Subcutaneous adipose tissue (tissue), 4 donors: Measurements from ENCODE around the gene ALG1. TPM values are rescaled to one million over a fixed set of nuclear protein-coding genes. Genes with fewer than 3 reads are reported as not detected.

Experiments used
- total RNA-seq, 4 donors: library from RNA; depleted of rRNA; stranded (reverse); fragments of >200 nt; gene quantifications; one replicate each; pipeline ENCODE4 v1.1.0, GENCODE V29; 2016
- TF ChIP-seq, protein P1 (sequence below): fragments of 450-650 bp; IDR thresholded peaks from one replicate; pipeline ENCODE4 v1.5.1; 2016; ENCODE audit warnings: low read depth, mild to moderate bottlenecking, control low read depth, antibody characterized with exemption, moderate library complexity

Gene ALG1
- total RNA-seq, 4 donors from 2014 or later, result 11.6 to 15.5 (median 14.5) TPM

DNA sequence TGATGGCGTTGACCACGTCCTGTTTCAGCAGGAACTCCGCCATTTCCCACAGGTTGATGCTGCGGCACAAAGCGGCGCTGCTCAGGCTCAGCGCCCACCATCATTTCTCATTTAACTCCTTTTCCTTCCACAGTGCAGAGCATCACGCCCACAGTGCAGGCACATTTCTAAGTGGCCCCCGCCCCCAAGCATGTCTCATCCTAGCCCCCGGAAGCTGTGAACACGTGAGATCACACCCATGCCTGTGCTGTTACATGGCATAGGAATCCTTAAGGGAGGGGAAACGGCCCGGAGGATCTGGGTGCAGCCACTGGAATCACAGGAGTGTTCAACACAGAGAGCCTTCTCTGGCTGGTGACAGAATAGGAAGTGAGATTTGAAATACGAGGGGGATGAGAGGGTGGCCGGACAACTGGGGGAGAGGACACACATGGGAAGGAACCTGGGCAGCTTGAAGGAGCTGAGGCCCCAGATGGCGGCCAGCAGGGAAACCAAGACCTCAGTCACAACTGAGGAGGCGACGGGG lies 42.6 kb upstream of the ALG1 start:
- TF ChIP-seq, protein P1, sequence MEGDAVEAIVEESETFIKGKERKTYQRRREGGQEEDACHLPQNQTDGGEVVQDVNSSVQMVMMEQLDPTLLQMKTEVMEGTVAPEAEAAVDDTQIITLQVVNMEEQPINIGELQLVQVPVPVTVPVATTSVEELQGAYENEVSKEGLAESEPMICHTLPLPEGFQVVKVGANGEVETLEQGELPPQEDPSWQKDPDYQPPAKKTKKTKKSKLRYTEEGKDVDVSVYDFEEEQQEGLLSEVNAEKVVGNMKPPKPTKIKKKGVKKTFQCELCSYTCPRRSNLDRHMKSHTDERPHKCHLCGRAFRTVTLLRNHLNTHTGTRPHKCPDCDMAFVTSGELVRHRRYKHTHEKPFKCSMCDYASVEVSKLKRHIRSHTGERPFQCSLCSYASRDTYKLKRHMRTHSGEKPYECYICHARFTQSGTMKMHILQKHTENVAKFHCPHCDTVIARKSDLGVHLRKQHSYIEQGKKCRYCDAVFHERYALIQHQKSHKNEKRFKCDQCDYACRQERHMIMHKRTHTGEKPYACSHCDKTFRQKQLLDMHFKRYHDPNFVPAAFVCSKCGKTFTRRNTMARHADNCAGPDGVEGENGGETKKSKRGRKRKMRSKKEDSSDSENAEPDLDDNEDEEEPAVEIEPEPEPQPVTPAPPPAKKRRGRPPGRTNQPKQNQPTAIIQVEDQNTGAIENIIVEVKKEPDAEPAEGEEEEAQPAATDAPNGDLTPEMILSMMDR, result no peak

DNA sequence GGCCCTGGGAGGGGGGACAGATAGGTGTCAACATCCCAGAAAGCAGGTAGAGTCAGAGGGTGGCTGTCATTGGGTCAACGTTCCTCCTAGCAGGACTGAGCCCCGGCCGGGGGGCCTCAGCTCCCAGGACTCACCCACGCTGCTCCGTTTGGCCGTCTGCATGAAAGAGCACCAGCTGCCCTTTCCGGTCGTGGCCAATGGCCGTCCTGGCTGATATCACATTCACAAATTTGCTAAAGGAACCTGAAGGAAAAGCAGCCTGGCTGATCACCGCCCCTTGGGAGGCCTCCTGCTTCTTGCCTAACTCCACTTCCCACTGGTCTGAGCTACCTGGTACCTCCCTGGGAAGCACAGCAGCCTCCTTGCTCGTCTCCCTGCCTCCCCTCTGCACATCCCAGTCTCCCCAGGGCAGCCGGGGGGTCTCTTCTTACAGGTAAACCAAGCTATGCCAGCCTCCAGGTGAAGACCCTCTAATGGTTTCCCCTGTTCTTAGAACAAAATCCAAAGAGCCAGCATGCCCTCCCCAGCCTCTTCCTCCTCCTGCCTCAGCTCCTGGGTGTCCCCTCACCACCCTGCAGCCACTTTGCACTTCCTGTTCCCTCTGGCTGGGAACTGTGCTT lies 41.3 kb upstream of the ALG1 start:
- TF ChIP-seq, protein P1, result no peak

DNA sequence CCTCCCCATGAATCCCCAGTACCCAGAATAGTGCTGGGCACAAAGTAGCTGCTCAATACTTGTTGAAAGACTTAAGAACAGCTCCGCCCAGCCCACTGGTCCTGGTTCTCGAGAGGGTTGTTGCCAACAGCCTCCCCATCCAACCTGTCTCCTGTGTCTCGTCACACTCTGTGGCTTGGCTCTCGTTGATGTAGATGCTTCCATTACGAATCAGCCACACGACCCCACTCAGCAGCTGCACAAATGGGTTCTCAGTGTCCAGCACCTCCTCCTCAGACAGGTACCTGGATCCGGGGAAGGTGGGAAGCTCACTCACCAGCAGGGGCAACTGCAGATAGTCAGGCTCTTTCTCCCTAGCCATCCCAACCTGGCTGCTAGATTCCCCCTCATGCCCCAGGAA lies 40.0 kb upstream of the ALG1 start:
- TF ChIP-seq, protein P1, result no peak

DNA sequence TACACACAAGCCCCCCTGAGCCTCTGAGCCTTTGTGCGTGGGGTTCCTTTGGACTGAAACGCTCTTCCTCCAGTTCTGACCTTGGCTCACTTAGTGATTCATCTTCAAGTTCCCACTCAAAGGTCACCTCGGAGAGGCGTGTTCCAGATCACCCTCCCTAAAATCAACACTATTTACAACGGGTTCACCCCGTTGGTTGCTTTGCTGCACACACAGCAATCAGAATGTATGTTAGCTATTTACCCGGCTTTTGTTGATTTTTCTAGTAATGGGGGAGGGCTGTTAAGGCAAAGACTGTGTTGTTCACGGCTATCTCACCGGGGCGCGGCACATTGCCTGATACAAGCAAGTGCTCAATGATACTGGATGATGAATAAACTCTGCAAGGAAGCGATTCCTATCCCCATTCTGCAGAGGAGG lies 38.9 kb upstream of the ALG1 start:
- TF ChIP-seq, protein P1, result no peak

DNA sequence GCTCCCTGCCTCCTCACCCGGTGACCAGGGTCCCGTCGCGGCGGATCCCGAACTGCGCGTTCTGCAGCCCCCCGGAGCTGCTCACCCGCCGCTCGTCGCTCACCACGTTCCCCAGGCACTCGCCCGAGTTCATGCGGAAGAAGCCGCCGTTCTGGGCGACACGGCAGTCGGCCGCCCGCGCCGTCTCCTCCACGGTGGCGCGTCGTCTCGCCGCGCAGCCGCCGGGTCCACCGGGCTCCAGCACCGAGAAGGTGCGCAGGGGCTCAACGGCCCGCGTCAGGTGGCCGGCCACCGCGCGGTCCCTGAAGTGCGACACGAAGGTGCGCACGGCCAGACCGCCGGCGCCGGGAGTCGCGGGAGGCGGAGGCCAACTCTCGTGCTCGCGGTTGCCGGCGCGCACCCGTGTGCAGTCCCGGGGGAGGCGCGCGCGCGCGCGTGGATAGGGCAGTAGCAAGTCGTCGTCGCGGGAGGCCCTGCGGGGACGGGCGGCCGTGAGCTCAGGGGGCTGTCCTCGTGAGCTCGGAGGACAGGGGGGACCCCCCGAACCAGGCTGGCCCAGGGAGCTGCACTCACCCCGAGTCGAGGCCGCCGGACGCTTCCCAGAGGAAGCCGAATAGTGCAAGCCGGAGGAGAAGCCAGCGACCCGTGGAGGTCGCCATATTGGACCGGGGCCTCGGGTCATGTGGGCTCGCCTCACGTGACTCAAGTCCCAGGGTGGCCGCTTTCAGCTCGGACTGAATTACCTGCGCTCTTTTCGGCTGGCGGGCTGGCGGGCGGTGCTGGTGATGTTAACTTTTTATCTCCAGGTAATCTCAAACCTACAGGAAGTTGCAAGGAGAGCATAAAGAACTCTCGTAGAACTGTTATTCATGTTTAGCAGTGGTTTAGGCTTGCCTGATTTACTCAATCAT lies 38.1 kb upstream of the ALG1 start, which contains the start of gene NAGPA:
NAGPA (minus strand) TSS at position 680 of the 911 bp plus-strand sequence; CDS start at position 659, 21 bp downstream.
- TF ChIP-seq, protein P1, result no peak

DNA sequence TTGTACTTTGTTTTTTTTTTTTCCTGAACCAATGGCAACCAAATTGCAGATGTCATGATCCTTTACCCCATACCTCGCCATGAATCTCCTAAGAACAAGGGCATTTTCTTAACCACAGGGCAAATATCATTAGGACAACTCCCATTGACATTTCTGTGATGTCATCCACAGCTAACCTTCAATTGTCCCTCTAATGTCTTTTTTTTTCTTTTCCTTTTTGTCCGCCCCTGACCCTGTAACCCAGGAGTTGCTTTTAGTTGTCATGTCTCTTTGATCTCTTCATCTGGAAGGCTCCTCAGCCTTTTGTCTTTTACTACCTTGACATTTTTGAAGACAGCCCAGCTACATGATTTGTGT lies 37.5 kb upstream of the ALG1 start:
- TF ChIP-seq, protein P1, result no peak

DNA sequence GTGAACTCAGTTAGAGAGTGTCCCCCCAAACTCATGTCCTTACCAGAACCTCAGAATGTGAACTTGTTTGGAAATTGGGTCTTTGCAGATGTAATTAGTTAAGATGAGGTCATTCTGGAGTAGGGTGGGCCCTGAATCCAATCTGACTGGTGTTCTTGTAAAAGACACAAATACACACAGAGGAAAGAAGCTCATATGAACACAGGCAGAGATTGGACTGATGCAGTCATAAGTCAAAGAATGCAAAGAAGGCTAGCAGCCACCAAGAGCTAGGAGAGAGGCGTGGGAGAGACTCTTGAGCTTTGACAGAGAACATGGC lies 35.8 kb upstream of the ALG1 start:
- TF ChIP-seq, protein P1, result no peak
